GM18951 (cell line): ENCODE measurements around the gene LETM1.

Source experiments
- POLR2A ChIP-seq: IDR thresholded peaks from 4 replicates; pipeline ENCODE4 v1.6.1; 2011; ENCODE audit warnings: mild to moderate bottlenecking; ENCODE audit not compliant: insufficient read length, insufficient read depth; ENCODE audit errors: extremely low read depth
- in situ Hi-C: fragments of 300-500 bp; cut with MboI; formaldehyde crosslinking; loops from one replicate; pipeline ENCODE4 v1.12.0; 2022; ENCODE audit warnings: low sequenced_read_pairs, mixed read lengths, inconsistent platforms; ENCODE audit not compliant: unreplicated experiment

LETM1 gene

GRCh38 chr4:1822568-1823544 is 33.1 kb downstream of the LETM1 start:
- TF ChIP-seq POLR2A = no peak
- in situ Hi-C loops = no loop called here

- no peak for TF ChIP-seq POLR2A
- in situ Hi-C loops = no loop called here
These were observed 34.0 kb downstream of the LETM1 start for GRCh38 chr4:1821679-1822567.

- TF ChIP-seq POLR2A = no peak
- in situ Hi-C loops = loop anchor here (5.0 kb wide), 1 partner anchor 78 kb away; no protein-coding TSS in a partner anchor
These were observed 36.1 kb downstream of the LETM1 start for GRCh38 chr4:1819816-1820215.

- in situ Hi-C loops = loop anchor here (5.0 kb wide), 1 partner anchor 77 kb away; no protein-coding TSS in a partner anchor
- TF ChIP-seq POLR2A = no peak
These were observed 36.7 kb downstream of the LETM1 start for GRCh38 chr4:1819284-1819683.

- in situ Hi-C loops = loop anchor here (5.0 kb wide), 1 partner anchor 74 kb away; no protein-coding TSS in a partner anchor
- no peak for TF ChIP-seq POLR2A
These were observed 39.7 kb downstream of the LETM1 start for GRCh38 chr4:1815997-1816860.

- TF ChIP-seq POLR2A = no peak
- in situ Hi-C loops = loop anchor here (5.0 kb wide), 1 partner anchor 73 kb away; no protein-coding TSS in a partner anchor
These were observed 40.6 kb downstream of the LETM1 start for GRCh38 chr4:1815096-1815996.

- in situ Hi-C loops = no loop called here
- no peak for TF ChIP-seq POLR2A
These were observed 41.5 kb downstream of the LETM1 start for GRCh38 chr4:1814453-1814852.

- TF ChIP-seq POLR2A = no peak
- in situ Hi-C loops = no loop called here
These were observed 42.0 kb downstream of the LETM1 start for GRCh38 chr4:1813915-1814314.

GRCh38 chr4:1813231-1813630 is 42.7 kb downstream of the LETM1 start:
- in situ Hi-C loops = no loop called here
- TF ChIP-seq POLR2A = no peak

- in situ Hi-C loops = no loop called here
- TF ChIP-seq POLR2A = no peak
These were observed 43.2 kb downstream of the LETM1 start for GRCh38 chr4:1812720-1813119.

- in situ Hi-C loops = no loop called here
These were observed 45.2 kb downstream of the LETM1 start for GRCh38 chr4:1810765-1811164.

More at GRCh38 chr4:1810765-1811164, 45.2 kb downstream of the LETM1 start:
- TF ChIP-seq POLR2A = no peak
